ENCODE measurements around the gene GNG12. TPM values are rescaled to one million over a fixed set of nuclear protein-coding genes. Genes with fewer than 3 reads are reported as not detected.

Gene GNG12
- polyA plus RNA-seq, 1 experiment = 185 TPM

DNA sequence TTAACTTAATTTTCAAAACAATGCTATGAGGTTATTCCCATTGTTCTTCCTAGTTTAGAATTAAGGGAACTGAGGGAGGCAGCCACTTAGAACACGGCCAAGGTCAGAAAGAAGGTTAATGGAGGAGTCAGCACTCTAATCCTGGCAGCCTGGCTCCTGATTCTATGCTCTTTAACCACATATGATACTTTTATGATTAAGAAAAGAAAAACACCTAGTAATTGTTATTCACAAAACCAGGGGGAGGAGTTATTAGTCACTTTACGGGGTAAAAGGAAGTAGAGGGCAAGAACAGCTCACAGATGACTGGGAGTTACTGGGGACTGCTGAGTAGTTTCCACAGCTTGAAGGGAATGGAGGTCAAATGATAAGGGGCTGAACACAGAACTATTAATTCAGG lies 109.6 kb downstream of the GNG12 start:
- H3K27ac ChIP-seq (ENCODE audit: low read depth, low read length) = peak overlapping the region; percentile 11

DNA sequence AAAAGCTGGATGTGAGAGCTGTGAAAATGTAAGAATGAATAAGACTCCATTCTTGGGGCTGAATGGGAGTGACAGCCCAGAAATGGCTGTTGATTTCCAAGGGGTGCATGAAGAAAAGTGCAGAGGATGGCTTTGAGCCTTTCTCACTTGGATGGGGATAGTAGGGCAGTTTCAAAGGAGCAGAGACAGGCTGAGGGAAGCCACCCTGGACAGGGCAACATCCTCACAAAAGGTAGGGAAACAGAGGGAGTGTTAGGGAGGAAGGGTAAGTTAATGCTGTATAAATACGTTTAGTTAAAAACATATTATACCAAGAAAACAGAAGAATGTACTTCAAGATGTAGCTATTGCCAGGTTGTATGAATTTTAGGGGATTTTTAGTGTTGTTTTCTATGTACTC lies 110.1 kb downstream of the GNG12 start:
- H3K27ac ChIP-seq (ENCODE audit: low read depth, low read length) = no peak overlapping the region
- H3K9me3 ChIP-seq (ENCODE audit: control insufficient read depth, insufficient read depth, low read length) = no peaks in the 10 kb centered on the region
- no peaks in the 10 kb centered on the region for H3K27me3 ChIP-seq (ENCODE audit: control insufficient read depth, insufficient read depth, low read length)
- ChIA-PET POLR2A (interaction anchor here (1.3 kb wide), 1 partner anchor 38 kb away, joined by 4 read pairs; the partner anchor contains the start of gene GADD45A), CTCF (interaction anchor here (0.6 to 1.0 kb wide), 2 partner anchors 14 to 43 kb away, joined by 3 to 6 read pairs; no protein-coding TSS in a partner anchor)
- no peak overlapping the region for H3K4me3 ChIP-seq (ENCODE audit: low read depth, low read length)
- TF ChIP-seq, protein P1, sequence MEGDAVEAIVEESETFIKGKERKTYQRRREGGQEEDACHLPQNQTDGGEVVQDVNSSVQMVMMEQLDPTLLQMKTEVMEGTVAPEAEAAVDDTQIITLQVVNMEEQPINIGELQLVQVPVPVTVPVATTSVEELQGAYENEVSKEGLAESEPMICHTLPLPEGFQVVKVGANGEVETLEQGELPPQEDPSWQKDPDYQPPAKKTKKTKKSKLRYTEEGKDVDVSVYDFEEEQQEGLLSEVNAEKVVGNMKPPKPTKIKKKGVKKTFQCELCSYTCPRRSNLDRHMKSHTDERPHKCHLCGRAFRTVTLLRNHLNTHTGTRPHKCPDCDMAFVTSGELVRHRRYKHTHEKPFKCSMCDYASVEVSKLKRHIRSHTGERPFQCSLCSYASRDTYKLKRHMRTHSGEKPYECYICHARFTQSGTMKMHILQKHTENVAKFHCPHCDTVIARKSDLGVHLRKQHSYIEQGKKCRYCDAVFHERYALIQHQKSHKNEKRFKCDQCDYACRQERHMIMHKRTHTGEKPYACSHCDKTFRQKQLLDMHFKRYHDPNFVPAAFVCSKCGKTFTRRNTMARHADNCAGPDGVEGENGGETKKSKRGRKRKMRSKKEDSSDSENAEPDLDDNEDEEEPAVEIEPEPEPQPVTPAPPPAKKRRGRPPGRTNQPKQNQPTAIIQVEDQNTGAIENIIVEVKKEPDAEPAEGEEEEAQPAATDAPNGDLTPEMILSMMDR (IDR thresholded peaks at IDR 0.05; ENCODE audit: low read depth, low read length) = no peak
- no peak for DNase-seq (ENCODE audit: low read depth, low spot score)

More for the DNA sequence above, 109.6 kb downstream of the GNG12 start:
- TF ChIP-seq, protein P1 (IDR thresholded peaks at IDR 0.05; ENCODE audit: low read depth, low read length) = no peak
- no peak for DNase-seq (ENCODE audit: low read depth, low spot score)
- Histone ChIP-seq H3K9me3 (ENCODE audit: control insufficient read depth, insufficient read depth, low read length) (no peaks in the 10 kb centered on the region), H3K27me3 (ENCODE audit: control insufficient read depth, insufficient read depth, low read length) (no peaks in the 10 kb centered on the region), H3K4me3 (ENCODE audit: low read depth, low read length) (no peak overlapping the region)
- CTCF ChIA-PET = interaction anchor here (0.6 to 1.0 kb wide), 2 partner anchors 43 to 189 kb away, joined by 3 to 6 read pairs; no protein-coding TSS in a partner anchor
- POLR2A ChIA-PET = interaction anchor here (1.3 kb wide), 1 partner anchor 39 kb away, joined by 4 read pairs; the partner anchor contains the start of gene GADD45A

DNA sequence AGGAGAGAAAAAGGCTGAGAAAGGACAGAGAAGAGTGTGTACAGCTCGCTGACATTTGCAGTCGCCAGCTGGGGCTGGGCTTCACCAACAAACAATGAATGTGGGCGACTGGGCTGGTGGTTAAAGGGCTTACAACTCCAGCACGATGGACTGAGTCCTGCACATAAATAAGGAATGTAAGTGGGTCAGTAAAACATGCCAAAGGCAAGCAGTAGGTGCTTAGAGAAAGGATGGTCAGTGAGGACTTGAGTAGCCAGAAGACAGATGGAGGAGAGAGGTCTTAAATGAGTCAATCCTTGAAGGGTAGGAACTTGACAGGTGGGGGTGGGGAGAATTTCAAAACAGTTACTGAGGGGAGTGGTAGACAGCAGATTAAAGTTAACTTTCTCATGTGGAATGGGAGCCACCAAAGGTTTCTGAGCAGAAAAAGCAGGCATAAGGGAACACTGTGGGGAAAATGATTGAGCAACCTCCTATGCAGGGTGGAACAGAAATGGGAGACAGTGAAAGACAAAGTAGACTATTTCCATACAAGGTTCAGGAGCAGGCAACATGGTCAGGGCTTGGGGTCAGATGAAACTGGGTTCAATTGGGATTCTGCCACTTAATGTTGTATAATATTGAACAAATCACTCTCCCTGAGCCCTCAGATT lies 110.8 kb downstream of the GNG12 start:
- Histone ChIP-seq H3K4me3 (ENCODE audit: low read depth, low read length) (no peak overlapping the region), H3K27me3 (ENCODE audit: control insufficient read depth, insufficient read depth, low read length) (no peaks in the 10 kb centered on the region), H3K9me3 (ENCODE audit: control insufficient read depth, insufficient read depth, low read length) (no peaks in the 10 kb centered on the region), H3K27ac (ENCODE audit: low read depth, low read length) (no peak overlapping the region)
- ChIA-PET POLR2A (interaction anchor here (0.6 to 1.3 kb wide), 3 partner anchors 11 to 161 kb away, joined by 4 to 19 read pairs (median 7); partner anchors contain the start of gene GADD45A), CTCF (interaction anchor here (1.0 to 2.4 kb wide), 6 partner anchors 15 to 190 kb away, joined by 3 to 10 read pairs (median 5); no protein-coding TSS in a partner anchor)
- TF ChIP-seq, protein P1 (IDR thresholded peaks at IDR 0.05; ENCODE audit: low read depth, low read length) = no peak
- no peak for DNase-seq (ENCODE audit: low read depth, low spot score)

DNA sequence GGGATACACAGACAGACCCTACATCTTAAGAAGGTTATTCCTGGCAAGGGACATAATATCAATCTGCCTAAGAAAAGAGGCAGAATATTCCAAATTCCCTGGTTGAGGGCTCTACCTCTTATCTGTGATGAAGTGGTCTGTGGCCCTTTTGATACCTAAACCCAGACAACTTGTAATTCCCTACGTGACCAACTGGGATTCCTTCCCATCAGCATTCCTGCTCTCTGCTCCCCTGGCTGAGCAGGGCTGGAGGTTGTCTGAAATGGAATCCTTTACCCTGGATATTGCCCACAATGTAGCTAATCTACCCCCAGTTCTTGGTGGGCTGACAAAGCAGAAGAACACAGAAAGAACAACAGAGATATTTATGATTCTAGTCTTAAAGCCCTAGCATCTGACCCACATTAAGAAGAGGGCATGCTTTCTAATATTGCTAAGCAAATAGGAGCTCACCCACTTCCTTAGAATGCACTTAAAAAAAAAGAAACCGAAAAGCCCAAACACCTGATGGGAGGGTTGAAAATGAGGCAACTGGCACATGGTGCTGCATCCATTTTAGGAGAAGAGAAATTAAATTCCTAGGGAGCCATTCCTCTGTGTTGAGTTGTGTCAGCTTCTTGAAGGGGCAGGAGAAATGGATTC lies 111.5 kb downstream of the GNG12 start:
- TF ChIP-seq, protein P1 (IDR thresholded peaks at IDR 0.05; ENCODE audit: low read depth, low read length) = no peak
- Histone ChIP-seq H3K27ac (ENCODE audit: low read depth, low read length) (no peak overlapping the region), H3K9me3 (ENCODE audit: control insufficient read depth, insufficient read depth, low read length) (no peaks in the 10 kb centered on the region), H3K27me3 (ENCODE audit: control insufficient read depth, insufficient read depth, low read length) (no peaks in the 10 kb centered on the region), H3K4me3 (ENCODE audit: low read depth, low read length) (no peak overlapping the region)
- CTCF ChIA-PET = interaction anchor here (0.7 to 2.4 kb wide), 6 partner anchors 9 to 189 kb away, joined by 3 to 10 read pairs (median 5); no protein-coding TSS in a partner anchor
- no peak for DNase-seq (ENCODE audit: low read depth, low spot score)
- POLR2A ChIA-PET = interaction anchor here (0.6 to 0.7 kb wide), 2 partner anchors 10 to 160 kb away, joined by 7 to 19 read pairs; no protein-coding TSS in a partner anchor

Measured in AG04450 (cell line).